Fibroblast of mammary gland (primary cell): Measurements from ENCODE around the gene CITED4.

Experiments
- DNase-seq: peaks from one replicate; pipeline ENCODE4 v3.0.0-alpha.2; 2010; ENCODE audit warnings: low read depth
- H3K4me3 ChIP-seq: 2 replicates; pipeline ENCODE4 v1.5.1; 2011; ENCODE audit warnings: low read depth, mild to moderate bottlenecking, low read length, moderate library complexity; ENCODE audit not compliant: control insufficient read depth
- TF ChIP-seq, protein P1 (sequence below): conservative IDR thresholded peaks from 2 replicates; pipeline ENCODE4 v1.5.1; 2011; ENCODE audit warnings: low read depth, low read length, inconsistent platforms; ENCODE audit not compliant: control insufficient read depth, insufficient read depth

CITED4 gene

DNA sequence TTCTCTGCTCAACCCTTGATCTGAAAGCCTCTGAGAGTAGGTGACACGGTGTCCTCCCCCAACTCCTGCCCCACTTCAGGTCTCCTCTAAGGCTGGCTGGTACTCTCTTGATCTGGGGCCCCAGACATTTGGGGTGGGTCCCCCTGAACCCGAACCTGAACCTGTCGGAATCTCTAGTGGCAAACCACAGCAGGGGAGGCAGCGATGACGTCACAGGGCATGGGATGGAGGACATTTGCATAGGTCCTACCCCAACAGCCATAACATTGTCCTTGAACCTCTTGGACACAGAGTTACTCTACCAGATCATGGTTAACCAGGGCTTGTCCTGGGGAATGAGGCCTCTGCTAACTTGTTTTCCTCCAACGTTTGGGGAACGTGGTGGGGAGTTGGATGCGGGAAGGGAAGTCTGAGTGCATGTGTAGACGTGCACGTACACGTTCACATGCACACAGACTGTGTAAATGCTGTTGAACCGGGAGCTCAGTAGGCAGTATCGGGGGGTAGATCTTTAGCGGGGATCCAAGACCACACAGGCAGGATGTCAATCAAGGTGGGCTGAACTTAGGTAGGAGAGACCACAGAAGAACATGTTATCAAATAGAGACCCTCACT is 32.4 kb downstream of the CITED4 start:
- TF ChIP-seq, protein P1, sequence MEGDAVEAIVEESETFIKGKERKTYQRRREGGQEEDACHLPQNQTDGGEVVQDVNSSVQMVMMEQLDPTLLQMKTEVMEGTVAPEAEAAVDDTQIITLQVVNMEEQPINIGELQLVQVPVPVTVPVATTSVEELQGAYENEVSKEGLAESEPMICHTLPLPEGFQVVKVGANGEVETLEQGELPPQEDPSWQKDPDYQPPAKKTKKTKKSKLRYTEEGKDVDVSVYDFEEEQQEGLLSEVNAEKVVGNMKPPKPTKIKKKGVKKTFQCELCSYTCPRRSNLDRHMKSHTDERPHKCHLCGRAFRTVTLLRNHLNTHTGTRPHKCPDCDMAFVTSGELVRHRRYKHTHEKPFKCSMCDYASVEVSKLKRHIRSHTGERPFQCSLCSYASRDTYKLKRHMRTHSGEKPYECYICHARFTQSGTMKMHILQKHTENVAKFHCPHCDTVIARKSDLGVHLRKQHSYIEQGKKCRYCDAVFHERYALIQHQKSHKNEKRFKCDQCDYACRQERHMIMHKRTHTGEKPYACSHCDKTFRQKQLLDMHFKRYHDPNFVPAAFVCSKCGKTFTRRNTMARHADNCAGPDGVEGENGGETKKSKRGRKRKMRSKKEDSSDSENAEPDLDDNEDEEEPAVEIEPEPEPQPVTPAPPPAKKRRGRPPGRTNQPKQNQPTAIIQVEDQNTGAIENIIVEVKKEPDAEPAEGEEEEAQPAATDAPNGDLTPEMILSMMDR, result no peak
- no peak overlapping the region for H3K4me3 ChIP-seq
- no peak for DNase-seq

DNA sequence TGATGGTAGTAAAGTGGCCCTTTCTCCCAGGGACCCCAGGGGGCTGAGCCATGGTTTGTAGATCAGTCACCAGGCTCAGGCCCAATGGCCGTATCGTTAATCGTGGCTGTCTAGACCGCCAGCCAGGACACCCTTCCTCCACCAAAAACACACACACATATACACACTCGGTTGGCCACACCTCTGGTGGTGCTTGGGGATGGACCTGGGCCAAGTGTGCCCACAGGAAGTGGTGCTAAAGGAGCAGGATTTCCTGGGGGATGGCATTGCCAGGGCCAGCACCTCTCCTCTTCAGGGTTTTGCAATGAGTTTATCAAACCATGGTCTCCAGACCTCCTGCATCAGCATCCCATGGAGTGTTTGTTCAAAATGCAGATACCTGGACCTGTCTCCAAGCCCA is 36.2 kb downstream of the CITED4 start:
- no peak overlapping the region for H3K4me3 ChIP-seq
- TF ChIP-seq, protein P1, result no peak
- no peak for DNase-seq

DNA sequence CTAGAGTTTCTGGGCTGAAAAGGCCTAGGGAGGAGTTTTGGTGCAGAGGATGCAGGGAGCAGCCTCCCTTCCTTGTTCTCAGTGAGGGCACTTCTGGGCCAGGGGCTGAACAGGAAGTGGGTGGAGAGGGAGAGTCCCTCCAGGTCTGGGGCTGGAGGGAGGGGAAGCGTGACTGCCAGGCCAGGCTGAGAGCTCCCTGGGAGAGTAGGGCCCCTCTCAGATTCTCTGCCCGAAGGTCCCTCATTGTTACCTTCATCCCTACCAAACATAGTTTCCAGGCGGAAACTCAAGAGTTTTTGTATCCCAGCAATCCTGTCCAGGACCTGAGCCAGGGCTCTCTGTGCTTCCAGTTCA is 36.8 kb downstream of the CITED4 start:
- DNase-seq, result no peak
- H3K4me3 ChIP-seq, result no peak overlapping the region
- TF ChIP-seq, protein P1, result no peak

DNA sequence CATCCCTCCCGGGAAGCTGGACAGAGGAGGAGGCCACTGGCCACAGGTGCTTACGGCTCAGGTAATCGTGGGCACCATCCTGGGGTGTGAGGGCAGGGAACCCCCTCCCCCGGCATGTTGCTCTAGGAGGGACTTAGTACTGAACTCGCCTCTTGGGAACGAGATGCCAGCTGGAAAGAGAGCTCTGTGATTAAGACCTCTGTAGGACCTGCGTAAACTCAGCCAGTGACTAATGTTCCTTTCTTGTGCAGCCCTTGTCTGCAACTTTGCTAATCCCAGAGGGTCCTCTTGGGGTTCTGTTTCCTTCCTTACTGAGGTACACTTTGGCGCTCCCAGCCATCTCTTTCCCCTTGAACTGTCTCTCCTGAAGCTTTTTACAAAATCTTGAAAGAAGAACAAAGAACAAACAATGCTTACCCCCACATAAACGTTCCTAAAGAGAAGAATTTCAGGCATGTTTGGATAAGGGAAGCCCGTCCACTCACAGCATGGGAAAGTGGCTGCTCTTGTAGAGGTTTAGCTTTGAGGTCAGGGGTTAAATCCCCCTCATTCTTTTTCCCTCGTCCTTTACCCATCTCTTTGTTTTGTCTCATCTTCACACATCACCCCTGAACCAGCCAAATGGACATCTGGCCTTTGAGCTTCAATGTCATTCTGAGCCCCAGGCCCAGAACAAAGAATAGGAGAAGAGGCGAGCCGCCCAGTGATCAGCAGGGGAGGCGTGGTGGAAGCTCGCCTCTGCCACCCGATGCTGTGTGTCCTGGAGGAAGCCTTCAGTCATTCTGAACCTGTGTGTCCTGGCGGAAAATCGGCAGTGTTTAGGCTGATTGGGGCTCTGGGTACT is 37.4 kb downstream of the CITED4 start:
- H3K4me3 ChIP-seq, result no peak overlapping the region

DNA sequence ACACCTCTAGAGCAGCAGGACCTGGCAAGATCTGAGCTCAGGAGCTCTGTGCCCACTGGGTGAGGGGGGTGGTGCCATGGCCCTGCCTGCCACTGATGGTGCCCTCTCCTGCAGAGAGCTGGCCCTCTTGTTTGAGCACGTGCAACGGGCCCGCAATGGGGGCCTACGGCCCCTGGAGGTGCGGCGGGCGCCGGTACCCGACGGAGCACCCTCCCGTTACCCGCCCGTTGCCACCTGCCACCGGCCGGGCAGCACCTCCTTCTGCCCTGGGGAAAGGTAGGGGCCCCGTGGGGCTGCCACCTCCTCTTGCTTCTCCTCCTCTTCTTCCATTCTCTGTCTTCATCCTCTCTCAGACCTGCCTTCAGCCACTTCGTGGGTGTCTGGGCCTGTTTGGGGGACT is 38.2 kb downstream of the CITED4 start:
- DNase-seq, result no peak
- TF ChIP-seq, protein P1, result no peak
- H3K4me3 ChIP-seq, result no peak overlapping the region

More for the DNA sequence above, 37.4 kb downstream of the CITED4 start:
- TF ChIP-seq, protein P1, result no peak
- peak; percentile 14 for DNase-seq

DNA sequence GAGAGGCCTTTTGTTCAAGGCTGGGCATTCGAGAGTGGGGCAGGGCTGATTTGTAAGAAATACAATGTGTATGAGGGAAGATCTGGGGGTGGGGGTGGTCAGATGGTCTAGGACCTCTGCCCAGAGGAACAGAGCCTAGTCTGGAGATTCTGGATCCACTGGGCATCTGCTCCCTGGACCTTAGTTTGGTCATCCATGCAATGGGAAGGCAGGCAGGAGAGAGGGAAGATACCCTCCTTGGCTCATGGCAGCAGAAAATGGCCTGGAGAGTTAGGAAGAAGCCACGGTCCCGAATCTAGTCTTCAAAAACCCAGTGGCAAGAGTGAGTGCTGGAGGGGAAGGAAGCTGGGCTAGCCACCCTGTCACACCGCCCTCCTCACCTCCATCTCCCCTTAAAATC is 38.8 kb downstream of the CITED4 start:
- no peak overlapping the region for H3K4me3 ChIP-seq
- no peak for DNase-seq
- TF ChIP-seq, protein P1, result no peak
